Measurements from ENCODE around the gene KIAA0232.
"Not testable (repeated sequence)": the region's sequence is repeated elsewhere in the genome, so short reads cannot be mapped to it uniquely, and the experiment has no call there.

The KIAA0232 gene

GRCh38 chr4:6773616-6774540 lies 8.6 kb upstream of the KIAA0232 start:
- DNase-seq (ENCODE audit: low spot score) = no peak

- DNase-seq (ENCODE audit: low spot score) = no peak
These were observed 6.8 kb upstream of the KIAA0232 start for GRCh38 chr4:6775746-6776145.

- no peak for DNase-seq (ENCODE audit: low spot score)
These were observed 5.4 kb upstream of the KIAA0232 start for GRCh38 chr4:6776920-6777635.

- no peak for DNase-seq (ENCODE audit: low spot score)
These were observed 4.8 kb upstream of the KIAA0232 start for GRCh38 chr4:6777636-6778281.

GRCh38 chr4:6778435-6778834 lies 4.1 kb upstream of the KIAA0232 start:
- DNase-seq (ENCODE audit: low spot score) = no peak

GRCh38 chr4:6779667-6780565 lies 2.6 kb upstream of the KIAA0232 start:
- peak; percentile 46 for DNase-seq (ENCODE audit: low spot score)

- no peak for DNase-seq (ENCODE audit: low spot score)
These were observed 1.4 kb upstream of the KIAA0232 start for GRCh38 chr4:6781113-6781512.

- DNase-seq (ENCODE audit: low spot score) = no peak
These were observed 966 bp upstream of the KIAA0232 start for GRCh38 chr4:6781561-6781960.

GRCh38 chr4:6782846-6783110 lies 251 bp downstream of the KIAA0232 start:
- no peak for DNase-seq (ENCODE audit: low spot score)

GRCh38 chr4:6783111-6783981 lies 819 bp downstream of the KIAA0232 start:
- DNase-seq (ENCODE audit: low spot score) = peak; percentile 98

- no peak for DNase-seq (ENCODE audit: low spot score)
These were observed 3.0 kb downstream of the KIAA0232 start for GRCh38 chr4:6785572-6785925.

- DNase-seq (ENCODE audit: low spot score) = no peak
These were observed 5.6 kb downstream of the KIAA0232 start for GRCh38 chr4:6788123-6788522.

GRCh38 chr4:6791245-6791644 lies 8.7 kb downstream of the KIAA0232 start:
- DNase-seq (ENCODE audit: low spot score) = not testable (repeated sequence)

GRCh38 chr4:6791796-6792195 lies 9.3 kb downstream of the KIAA0232 start:
- not testable (repeated sequence) for DNase-seq (ENCODE audit: low spot score)

- no peak for DNase-seq (ENCODE audit: low spot score)
These were observed 11.7 kb downstream of the KIAA0232 start for GRCh38 chr4:6794189-6794588.

GRCh38 chr4:6795821-6796220 lies 13.3 kb downstream of the KIAA0232 start:
- no peak for DNase-seq (ENCODE audit: low spot score)

GRCh38 chr4:6797368-6797767 lies 14.8 kb downstream of the KIAA0232 start:
- DNase-seq (ENCODE audit: low spot score) = not testable (repeated sequence)

GRCh38 chr4:6799091-6799490 lies 16.6 kb downstream of the KIAA0232 start:
- no peak for DNase-seq (ENCODE audit: low spot score)

- no peak for DNase-seq (ENCODE audit: low spot score)
These were observed 19.5 kb downstream of the KIAA0232 start for GRCh38 chr4:6802025-6802424.

- no peak for DNase-seq (ENCODE audit: low spot score)
These were observed 20.1 kb downstream of the KIAA0232 start for GRCh38 chr4:6802626-6803025.

- DNase-seq (ENCODE audit: low spot score) = no peak
These were observed 20.7 kb downstream of the KIAA0232 start for GRCh38 chr4:6803246-6803645.

All from iPS-NIHi11 (cell line).